ENCODE results near the gene KIT.

DNA sequence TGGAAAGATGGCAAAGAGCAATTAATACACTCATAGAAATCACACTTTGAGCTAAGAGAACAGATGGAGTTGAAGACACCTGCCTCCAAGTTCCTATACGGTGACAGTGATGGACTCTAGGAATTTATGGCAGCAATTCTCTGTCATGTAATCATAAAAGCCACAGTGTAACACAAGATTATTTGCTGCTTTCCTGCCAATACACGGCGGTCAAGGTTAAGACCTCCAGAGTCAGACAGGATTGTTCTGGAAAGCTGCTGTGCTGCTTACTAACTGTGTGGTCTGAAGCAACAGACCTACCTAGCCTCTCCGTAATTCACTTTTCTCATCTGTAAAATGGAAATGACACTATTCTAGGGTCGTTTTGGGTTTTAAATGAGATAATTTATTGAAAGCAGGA, 14.6 kb upstream of the KIT start:
- TF ChIP-seq TAF1 (IDR thresholded peaks at IDR 0.05; ENCODE audit: borderline replicate concordance, low read depth, low read length) (no peak), POLR2AphosphoS5 (IDR thresholded peaks at IDR 0.05; ENCODE audit: low read depth, low read length) (no peak)

Data from GM12892 (cell line).